ENCODE results near the gene WDR45.
A peak's percentile ranks its signal among the peaks of the same experiment; 100 is the strongest.
"Not testable (repeated sequence)": the region's sequence is repeated elsewhere in the genome, so short reads cannot be mapped to it uniquely, and the experiment has no call there.

WDR45 gene

DNA sequence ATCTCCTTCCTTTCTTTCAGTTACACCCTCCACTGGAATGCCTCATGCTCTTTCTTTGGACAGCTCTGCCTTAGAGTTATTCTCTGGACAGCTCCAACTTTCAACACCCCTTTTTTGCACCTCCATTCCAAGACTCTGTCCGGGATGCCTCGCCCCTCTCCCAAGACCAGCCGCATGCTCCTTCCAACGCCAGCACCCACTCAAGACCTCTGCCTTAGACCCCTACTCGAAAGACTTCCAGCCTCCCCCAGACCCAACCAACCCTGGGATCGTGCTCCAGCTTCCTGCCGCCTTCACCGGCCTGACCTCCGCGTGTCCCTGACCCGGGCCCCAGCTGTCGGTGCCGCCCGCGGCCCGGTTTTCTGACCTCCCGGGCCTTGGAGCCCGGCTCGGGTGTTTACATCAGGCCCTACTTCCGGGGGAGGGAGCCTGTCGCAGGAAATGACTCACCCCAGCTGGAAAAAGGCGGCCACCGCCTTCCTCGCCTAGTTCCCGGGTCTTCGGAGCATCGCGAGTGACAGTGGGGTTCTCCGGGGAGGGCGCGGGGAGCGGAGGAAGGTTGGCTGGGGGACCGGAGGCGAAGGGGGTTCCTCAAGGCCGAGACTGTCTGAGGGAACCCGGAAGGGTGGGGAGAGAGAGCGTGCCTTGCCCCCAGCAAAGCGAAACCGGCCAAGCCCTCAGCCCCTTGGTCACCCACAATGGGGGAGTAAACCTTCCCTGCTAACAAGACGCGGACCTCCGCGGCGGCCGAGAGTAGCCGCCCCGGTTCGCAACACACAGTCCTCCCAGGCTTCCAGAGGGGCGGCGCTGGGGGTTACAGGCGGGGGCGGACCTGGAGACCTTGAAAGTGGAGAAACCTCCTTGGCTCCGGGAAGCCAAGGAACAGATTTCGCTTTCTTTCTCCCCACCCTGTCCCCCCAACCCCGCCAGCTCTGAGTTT, at the start of gene WDR45:
Gene WDR45 (minus strand): TSS at position 399 of the 940 bp plus-strand sequence. CDS start 1,792 bp downstream, outside the sequence.
- peak; percentile 2 for DNase-seq

DNA sequence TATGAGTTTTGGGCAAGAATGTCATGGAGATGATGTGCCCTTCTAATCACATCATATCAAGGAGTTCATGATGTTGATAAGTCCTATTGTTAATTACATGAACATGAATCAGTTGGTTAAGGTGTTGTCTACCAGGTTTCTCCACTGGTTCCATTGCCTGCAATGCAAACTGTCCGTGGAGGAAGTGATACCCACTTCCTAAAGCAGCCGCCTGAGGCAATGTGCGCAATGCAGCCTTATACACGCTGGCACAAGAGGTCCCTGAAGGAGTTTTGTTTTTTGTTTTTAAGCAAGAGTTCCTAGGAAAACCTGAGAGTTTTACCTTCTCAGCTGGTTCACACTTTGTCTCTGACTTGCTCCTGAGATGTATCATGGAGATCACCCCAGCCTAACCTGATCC, 49.7 kb upstream of the WDR45 start:
- DNase-seq, result no peak

DNA sequence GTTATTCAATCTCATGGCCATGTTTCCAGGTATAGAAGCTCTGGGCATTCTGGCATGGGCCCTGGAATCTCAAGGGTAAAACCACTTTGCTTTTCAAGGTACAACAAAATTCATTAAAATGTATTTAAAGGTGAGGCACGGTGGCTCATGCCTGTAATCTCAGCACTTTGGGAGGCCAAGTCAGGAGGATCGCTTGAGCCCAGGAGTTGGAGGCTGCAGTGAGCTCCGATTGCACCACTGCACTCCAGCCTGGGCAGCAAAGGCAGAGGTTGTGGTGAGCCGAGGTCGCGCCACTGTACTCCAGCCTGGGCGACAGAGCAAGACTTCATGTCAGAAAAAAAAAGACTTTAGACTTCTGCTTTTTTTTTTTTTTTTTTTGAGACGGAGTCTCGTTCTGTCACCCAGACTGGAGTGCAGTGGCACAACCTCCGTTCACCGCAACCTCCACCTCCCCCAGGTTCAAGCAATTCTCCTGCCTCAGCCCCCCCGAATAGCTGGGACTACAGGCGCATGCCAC, 48.1 kb upstream of the WDR45 start:
- DNase-seq, result not testable (repeated sequence)

DNA sequence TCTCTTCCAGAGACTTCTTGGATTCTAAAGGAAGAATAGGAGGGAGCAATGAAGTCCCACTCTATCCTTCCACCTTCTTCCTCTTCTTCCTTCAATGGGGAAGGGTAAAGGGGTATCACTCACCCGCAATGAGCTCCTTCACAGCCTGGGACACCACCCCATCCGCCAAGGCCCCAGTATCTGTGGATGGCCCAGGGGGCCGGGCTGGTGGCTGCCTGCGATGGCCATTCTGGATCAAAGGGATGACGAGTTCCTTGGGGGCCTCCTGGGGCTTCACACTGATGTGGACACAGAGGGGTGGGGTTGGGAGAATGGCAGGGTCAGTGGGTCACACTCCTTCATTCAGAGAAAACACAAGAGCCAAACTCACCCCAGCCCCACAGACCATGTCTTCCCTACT, 42.8 kb upstream of the WDR45 start:
- no peak for DNase-seq

DNA sequence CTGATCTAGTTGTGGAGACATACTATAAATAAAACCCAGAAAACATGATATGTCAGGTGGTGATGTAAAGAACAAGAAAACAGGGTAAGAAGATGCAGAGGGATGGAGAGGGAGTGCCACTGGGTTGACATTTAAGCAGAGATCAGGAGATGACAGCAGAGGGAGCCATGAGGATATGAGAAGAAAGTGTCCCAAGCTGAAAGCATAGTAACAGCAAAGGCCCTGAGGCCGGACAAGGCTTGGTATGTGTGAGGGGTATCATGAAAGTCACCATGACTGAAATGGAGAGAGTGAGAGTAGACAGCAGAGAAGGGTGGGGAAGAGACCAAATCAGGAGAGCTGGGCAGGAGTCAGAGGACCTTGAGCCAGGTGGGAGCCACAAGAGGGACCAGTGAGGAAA, 40.4 kb upstream of the WDR45 start:
- no peak for DNase-seq

DNA sequence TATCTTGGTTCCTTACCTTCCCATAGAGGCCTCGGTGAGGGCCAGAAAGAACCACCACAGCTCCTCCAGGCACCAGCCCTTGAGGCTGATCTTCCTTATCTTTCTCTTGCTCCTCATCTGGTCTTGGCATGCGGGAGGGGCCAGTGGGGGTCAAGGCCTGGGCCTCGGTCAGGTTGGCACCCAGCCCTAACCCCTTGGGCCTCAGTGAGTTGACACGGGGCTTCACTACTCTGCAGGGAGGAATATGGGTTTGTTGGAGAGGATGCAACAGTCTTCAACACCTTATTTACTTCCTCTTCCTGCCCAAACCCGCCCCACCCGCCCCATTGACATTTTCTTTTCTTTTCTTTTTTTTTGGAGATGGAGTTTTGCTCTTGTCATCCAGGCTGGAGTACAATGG, 37.9 kb upstream of the WDR45 start:
- DNase-seq, result no peak

GRCh38 chrX:49116716-49117115, 37.0 kb upstream of the WDR45 start:
- no peak for DNase-seq

- DNase-seq, result no peak
Measured at GRCh38 chrX:49116076-49116475, 36.4 kb upstream of the WDR45 start.

GRCh38 chrX:49111791-49112190, 32.1 kb upstream of the WDR45 start:
- DNase-seq, result no peak

- no peak for DNase-seq
Measured at GRCh38 chrX:49110417-49110816, 30.7 kb upstream of the WDR45 start.

DNA sequence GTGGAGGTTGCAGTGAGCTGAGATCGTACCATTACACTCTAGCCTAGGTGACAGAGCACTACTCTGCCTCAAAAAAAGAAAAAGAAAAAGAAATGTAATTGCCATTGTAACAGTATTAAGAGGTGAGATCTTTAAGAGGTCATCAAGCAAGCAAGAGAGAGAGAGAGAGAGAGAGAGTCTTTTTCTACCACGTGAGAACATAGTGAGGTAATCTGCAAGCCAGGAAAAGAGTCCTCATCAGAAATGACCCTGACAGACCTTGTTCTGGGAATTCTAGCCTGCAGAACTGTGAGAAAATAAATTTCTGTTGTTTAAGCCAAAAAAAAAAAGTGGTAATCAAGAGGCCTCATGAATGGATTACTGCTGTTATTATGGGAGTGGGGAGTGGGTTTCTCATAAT, 29.0 kb upstream of the WDR45 start:
- DNase-seq, result no peak

DNA sequence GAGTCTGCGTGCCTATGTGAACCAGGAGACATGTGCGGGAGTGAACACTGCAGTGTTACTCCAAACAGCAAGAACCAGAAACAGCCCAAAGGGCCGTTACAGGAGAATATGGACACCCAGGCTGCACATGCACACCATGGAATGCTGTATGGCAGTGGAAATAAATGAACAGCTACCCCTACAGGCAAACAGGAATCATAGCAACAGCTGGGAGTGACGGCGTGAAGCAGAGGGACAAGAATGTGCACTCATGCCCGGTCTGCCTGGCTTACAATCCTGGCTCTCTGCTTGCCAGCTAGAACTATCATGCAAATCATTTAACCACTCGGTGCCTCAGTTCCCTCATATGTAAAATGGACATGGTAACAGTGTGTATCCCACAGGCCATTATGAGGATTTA, 27.2 kb upstream of the WDR45 start:
- no peak for DNase-seq

DNA sequence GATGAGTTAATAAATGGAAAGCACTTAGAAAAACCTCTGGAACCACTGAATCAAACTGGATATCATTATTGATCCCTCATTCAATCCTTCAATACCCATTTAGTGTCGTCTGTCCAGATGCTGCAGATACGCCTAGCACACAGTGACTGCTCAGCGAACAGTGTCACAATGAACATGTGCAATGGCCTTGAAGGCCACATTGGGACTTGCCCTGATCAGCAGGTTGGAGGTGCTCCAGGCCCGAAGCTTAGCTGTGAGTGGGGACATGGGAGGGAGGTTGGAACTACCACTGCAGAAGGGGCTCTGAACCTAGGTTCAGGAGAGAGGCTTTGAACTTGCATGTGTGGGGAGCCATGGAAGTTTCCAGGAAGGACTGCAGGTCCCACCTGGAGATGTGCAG, 26.6 kb upstream of the WDR45 start:
- no peak for DNase-seq

DNA sequence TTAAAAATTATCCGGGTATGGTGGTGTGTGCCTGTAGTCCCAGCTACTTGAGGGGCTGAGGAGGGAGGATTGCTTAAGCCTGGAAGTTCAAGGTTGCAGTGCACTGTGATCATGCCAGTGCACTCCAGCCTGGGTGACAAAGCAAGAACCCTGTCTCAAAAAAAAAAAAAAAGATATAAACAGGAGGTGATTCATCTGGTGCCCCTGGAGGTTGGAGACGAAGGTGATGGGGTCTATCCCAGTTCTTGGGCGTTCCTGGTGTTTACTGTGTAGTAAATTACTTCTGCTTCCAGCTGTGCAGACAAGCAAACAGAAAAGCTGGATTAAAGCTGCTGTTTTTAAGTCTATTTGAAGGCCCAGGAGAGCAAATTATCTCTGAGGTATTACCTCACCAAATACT, 23.9 kb upstream of the WDR45 start:
- DNase-seq, result no peak

GRCh38 chrX:49102190-49102589, 22.5 kb upstream of the WDR45 start:
- no peak for DNase-seq

DNA sequence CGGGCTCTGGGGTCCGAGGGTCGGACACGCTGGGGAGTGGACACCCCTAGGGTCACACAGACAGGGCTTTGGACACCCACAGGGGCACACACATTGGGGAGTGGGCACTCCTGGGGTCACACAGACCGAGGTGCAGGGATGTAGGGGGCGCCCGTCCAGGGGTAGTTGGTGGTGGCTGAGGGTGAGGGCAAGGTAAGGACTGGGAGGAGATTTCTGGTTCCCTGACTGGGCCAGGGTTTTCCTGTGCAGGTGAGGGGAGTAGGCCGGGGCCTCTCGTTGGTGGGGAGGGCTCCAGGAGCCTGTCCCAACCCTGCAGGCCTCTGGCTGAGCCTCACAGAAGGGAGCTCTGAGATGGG, 21.9 kb upstream of the WDR45 start:
- no peak for DNase-seq

- DNase-seq, result peak; percentile 86
Measured at GRCh38 chrX:49100704-49101628, 21.3 kb upstream of the WDR45 start.

- DNase-seq, result no peak
Measured at GRCh38 chrX:49096419-49096818, 16.7 kb upstream of the WDR45 start.

- no peak for DNase-seq
Measured at GRCh38 chrX:49089553-49089952, 9.9 kb upstream of the WDR45 start.

DNA sequence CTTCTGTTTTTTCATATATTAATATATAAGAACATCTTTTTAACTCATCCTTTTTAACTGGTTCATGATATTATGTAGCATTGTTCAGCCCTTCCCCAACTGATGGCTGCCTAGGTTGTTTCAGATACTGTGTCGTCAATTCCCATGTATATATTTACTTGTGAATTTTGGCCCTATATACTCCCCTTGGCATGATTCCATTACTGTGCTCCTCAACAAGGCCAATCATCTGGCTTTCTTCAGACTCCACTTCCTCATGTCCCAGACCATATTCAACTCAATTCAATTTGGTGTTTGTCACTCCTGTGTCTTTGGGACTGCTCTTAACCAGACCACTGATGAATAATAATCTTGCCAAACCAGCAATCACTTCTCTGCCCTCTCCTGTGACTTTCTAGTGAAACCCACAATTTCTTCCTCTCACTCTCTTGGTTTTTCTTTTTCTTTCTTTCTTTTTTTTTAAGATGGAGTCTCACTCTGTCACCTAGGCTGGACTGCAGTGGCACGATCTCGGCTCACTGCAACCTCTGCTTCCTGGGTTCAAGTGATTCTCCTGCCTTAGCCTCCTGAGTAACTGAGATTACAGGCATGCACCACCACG, 2.7 kb upstream of the WDR45 start:
- no peak for DNase-seq

DNA sequence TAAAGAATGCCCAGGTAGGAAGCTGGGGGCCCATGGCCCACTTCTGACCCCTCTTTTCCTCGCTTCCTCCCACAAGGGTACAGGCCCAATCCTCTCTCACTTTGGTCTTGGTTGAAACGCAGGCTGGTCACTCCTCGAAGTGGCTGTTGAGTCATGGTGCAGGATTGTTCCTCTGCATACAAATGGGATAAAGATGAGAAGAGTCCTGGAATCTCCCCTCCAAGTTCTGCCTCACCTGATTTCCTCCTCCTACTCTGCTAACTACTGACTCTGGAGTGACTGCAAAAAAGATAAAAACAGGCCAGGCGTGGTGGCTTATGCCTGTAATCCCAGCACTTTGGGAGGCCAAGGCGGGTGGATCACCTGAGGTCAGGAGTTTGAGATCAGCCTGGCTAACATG, 1.7 kb downstream of the WDR45 start:
- no peak for DNase-seq

DNA sequence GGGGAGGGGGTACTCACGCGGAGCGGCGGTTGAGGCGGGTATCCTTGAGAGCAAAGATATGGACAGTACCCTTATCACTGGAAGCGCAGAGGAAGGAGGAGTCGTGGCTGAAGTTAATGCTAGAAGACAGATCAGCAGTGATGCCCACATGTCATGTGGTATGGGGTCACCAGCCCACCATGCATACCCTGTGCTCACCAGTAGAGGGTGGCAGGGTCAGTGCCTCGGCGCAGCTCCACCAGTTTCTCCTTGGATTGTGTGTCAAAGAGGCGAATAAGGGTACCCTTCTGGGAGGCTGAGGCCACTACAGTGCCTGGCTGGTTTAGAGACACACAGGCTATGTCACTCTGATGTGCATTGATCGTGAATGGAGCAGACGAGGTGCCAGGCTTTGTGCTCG, 4.3 kb downstream of the WDR45 start:
- DNase-seq, result no peak

Data from NCI-H1436 (cell line).